T-helper 2 cell treated with Interferon-gamma antibody and Interleukin-4, amounts not matched to agents 5 μg/mL and 100 μg/mL, for 36 hours (primary cell): ENCODE data around the gene MED12L.
A peak's percentile ranks its signal among the peaks of the same experiment; 100 is the strongest.
"Not testable (repeated sequence)": the region's sequence is repeated elsewhere in the genome, so short reads cannot be mapped to it uniquely, and the experiment has no call there.

Experiments used
- DNase-seq: peaks from one replicate; pipeline ENCODE4 v3.0.0; 2021; ENCODE audit warnings: low spot score
- H3K27ac Mint-ChIP-seq: one replicate; pipeline ENCODE4 v1.8.0; 2021; ENCODE audit warnings: mild to moderate bottlenecking, mixed read lengths
- H3K27me3 Mint-ChIP-seq: one replicate; pipeline ENCODE4 v1.8.0; 2021; ENCODE audit warnings: low read depth, mixed read lengths
- H3K36me3 Mint-ChIP-seq: one replicate; pipeline ENCODE4 v1.8.0; 2021; ENCODE audit warnings: low read depth, mixed read lengths
- H3K4me1 Mint-ChIP-seq: one replicate; pipeline ENCODE4 v1.8.0; 2021; ENCODE audit warnings: low read depth, mixed read lengths
- H3K4me3 Mint-ChIP-seq: one replicate; pipeline ENCODE4 v1.8.0; 2022; ENCODE audit warnings: mild to moderate bottlenecking, moderate library complexity, mixed read lengths
- H3K9me3 Mint-ChIP-seq: one replicate; pipeline ENCODE4 v1.8.0; 2021; ENCODE audit warnings: mixed read lengths

MED12L gene

DNA sequence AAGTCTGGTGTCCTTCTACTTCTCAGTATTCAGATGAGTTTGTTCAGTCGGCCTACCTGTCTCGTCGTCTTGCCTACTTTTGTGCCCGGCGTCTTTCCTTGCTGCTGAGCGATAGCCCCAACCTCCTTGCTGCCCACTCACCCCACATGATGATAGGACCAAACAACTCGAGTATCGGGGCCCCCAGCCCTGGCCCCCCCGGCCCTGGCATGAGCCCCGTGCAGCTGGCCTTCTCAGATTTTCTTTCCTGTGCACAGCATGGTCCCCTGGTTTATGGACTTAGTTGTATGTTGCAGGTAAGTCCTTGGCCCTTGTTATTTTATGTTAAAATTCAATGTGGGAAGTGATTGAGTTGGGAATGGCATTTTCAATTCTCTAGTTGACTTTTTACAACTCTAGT lies 74.3 kb downstream of the MED12L start:
- no peak overlapping the region for H3K27ac Mint-ChIP-seq

DNA sequence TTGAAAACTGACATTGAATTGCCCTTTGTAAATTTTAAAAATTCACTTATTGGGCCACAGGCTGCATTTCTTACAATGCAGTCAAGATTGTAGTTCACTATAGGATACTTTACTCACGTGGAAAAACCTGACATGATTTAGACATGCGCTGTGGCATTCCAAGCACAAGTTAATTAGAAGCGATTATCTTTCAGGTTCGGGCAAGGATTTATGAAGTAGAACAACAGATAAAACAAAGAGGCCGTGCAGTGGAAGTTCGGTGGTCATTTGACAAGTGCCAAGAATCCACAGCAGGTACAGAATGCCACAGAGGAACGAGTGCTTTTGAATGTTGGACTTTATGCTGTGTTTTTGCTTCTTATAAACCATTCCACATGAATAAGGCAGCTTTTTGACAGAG lies 79.8 kb downstream of the MED12L start:
- no peak overlapping the region for H3K4me3 Mint-ChIP-seq
- H3K9me3 Mint-ChIP-seq, result no peaks in the 10 kb centered on the region
- no peak overlapping the region for H3K27ac Mint-ChIP-seq
- H3K4me1 Mint-ChIP-seq, result peaks cover 14% of the 10 kb centered on the region
- no peaks in the 10 kb centered on the region for H3K27me3 Mint-ChIP-seq
- no peaks in the 10 kb centered on the region for H3K36me3 Mint-ChIP-seq
- DNase-seq, result no peak

More for the DNA sequence above, 74.3 kb downstream of the MED12L start:
- H3K4me1 Mint-ChIP-seq, result peaks cover 3% of the 10 kb centered on the region
- DNase-seq, result no peak
- no peak overlapping the region for H3K4me3 Mint-ChIP-seq
- H3K36me3 Mint-ChIP-seq, result no peaks in the 10 kb centered on the region
- no peaks in the 10 kb centered on the region for H3K27me3 Mint-ChIP-seq
- no peaks in the 10 kb centered on the region for H3K9me3 Mint-ChIP-seq

DNA sequence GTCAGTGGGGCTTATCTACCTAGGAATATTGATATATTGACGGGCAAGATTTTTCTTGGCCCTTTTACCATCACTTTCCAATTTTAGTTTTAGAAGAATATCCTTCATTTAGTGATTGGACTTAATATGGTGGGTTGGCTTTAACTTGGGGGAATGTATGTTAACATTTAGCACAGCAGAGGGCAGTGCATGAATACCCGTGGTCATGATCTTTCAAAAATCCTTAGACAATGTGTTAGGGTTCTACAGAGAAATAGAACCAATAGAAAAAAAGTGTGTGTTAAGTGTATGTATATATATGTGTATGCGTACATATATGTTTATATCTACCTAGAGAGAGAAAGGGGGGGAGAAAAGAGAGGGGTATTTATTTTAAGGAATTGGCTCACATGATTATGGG lies 80.7 kb downstream of the MED12L start:
- no peak overlapping the region for H3K4me3 Mint-ChIP-seq
- DNase-seq, result no peak
- no peaks in the 10 kb centered on the region for H3K27me3 Mint-ChIP-seq
- H3K9me3 Mint-ChIP-seq, result no peaks in the 10 kb centered on the region
- H3K27ac Mint-ChIP-seq, result no peak overlapping the region
- no peaks in the 10 kb centered on the region for H3K36me3 Mint-ChIP-seq
- peaks cover 23% of the 10 kb centered on the region for H3K4me1 Mint-ChIP-seq

DNA sequence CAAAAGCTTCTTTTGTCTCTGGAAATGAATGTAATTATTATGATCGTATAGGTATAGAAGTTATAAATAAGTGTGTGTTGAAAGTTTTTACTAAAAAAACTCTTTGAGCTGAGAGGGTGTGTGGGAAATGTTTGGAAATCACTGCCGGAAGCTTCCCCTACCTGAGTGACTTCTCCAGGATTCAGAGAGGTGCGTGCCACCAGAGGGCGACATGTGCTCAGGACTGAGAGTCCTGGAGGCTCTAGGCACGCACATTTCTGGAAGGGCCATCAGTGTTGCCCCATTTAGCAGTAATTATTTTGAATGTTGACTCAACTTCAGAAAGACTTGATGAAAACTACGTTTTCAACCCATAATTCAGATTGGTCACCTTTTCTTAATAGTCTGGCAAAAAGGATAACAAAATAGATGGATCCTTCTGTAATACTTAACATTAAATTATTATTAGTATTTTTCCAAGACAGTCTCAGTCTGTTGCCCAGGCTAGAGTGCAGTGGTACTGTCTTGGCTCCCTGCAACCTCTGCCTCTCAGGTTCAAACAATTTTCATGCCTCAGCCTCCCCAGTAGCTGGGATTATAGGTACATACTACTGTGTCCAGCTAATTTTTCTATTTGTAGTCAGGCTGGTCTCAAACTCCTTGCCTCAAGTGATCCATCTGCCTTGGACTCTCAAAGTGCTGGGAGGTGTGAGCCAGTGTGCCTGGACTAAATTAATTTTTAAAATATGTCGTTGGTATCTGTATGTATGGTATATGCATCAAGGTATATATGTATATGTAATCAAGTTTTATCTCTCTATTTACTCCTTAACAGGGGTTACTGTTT lies 83.0 kb downstream of the MED12L start:
- Mint-ChIP-seq H3K9me3 (no peaks in the 10 kb centered on the region), H3K36me3 (no peaks in the 10 kb centered on the region), H3K27ac (no peak overlapping the region), H3K4me3 (no peak overlapping the region), H3K4me1 (peaks cover 43% of the 10 kb centered on the region), H3K27me3 (no peaks in the 10 kb centered on the region)
- peak; percentile 63 for DNase-seq

DNA sequence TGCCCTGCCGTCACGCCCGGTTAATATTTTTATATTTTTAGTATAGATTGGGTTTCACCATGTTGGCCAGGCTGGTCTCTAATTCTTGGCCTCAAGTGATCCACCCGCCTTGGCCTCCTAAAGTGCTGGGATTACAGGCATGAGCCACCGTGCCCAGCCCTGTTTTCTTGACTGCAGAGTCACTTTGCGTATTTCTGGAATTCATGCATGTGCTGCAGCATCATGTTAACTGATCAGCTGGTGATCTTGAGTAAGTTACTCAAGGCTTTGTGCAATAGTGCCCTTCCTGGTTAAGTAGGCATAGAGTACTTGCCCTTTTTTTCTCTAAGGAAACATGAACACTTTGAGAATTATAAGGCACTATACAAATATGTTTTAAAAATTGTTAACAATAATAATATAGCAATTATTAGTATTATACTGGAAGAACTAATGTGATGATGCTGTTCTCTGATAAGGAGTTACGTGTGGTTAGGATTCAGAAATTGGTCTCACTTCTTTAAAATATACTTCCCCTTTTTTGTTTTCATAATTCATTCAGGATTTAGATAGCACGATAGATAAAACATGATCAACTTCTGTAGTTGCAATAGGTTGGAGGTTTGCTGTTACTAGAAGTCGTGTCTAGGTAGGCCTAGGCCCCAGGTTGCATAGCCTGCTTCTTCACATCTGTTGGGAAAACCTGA lies 83.9 kb downstream of the MED12L start:
- peaks cover 51% of the 10 kb centered on the region for H3K4me1 Mint-ChIP-seq
- H3K27ac Mint-ChIP-seq, result peak overlapping the region; percentile 83
- no peak for DNase-seq
- peak overlapping the region; percentile 40 for H3K4me3 Mint-ChIP-seq
- no peaks in the 10 kb centered on the region for H3K36me3 Mint-ChIP-seq
- H3K9me3 Mint-ChIP-seq, result no peaks in the 10 kb centered on the region
- H3K27me3 Mint-ChIP-seq, result no peaks in the 10 kb centered on the region

DNA sequence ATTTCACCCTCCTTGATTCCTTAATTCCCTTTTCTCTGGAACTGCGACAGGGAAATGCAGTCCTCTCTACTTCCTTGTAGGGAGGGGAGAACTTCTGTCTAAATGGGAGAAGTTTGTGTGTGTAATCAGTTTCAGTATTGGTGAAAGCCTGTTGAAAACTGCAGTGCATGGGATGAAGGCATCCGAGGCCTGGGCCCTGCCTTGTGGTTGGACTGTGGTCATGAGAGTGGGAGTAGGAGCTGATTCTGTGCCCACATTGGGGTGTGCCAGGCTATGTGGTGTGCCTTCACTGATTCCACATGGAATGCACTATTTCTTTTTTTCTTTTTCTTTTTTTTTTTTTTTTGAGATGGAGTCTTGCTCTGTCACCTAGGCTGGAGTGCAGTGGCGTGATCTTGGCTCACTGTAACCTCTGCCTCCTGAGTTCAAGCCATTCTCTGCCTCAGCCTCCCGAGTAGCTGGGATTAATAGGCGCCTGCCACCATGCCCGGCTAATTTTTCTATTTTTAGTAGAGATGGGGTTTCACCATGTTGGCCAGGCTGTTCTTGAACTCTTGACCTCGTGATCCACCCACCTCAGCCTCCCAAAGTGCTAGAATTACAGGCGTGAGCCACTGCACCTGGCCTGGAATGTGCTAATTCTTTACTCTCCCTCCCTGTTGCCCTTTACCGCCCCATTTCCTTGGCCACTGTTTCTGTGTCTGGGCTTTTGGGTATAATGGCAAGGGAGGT lies 84.7 kb downstream of the MED12L start:
- DNase-seq, result peak; percentile 64
- peak overlapping the region; percentile 83 for H3K27ac Mint-ChIP-seq
- H3K36me3 Mint-ChIP-seq, H3K27me3 Mint-ChIP-seq, H3K9me3 Mint-ChIP-seq: not testable (repeated sequence)
- peak overlapping the region; percentile 69 for H3K4me3 Mint-ChIP-seq
- peaks cover 52% of the 10 kb centered on the region for H3K4me1 Mint-ChIP-seq

DNA sequence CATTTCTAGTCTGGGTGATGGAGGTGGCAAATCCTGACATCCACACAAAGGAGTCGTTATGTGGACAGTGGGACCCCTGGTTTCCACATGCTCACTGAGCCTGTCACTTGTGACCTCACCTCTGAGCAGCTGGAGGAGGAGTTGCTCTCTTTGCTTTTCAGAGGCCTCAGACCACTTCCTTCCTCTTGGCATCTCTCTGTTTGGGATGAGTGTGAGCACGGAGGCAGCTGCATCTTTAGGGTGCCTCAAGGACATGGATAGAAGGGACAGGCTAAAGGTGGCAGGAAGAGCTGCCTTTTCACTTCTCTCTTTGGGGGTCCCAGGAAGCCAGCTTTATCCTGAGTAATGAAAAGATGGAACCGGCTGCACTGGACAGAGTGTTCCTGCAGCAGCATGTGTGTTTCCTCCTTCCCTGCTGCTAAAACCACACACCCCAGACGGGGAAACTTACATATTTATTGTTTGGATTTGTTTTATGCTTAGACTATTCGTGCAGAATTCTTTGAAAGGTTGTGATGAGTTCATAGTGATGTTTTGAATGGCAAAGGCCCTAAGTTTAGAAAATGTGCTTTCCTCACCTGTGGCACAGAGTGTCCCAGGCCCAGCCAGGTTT lies 85.8 kb downstream of the MED12L start:
- Mint-ChIP-seq H3K27ac (peak overlapping the region; percentile 83), H3K4me1 (peaks cover 51% of the 10 kb centered on the region), H3K36me3 (no peaks in the 10 kb centered on the region), H3K27me3 (no peaks in the 10 kb centered on the region), H3K4me3 (peak overlapping the region; percentile 69), H3K9me3 (no peaks in the 10 kb centered on the region)
- DNase-seq, result peak; percentile 53

DNA sequence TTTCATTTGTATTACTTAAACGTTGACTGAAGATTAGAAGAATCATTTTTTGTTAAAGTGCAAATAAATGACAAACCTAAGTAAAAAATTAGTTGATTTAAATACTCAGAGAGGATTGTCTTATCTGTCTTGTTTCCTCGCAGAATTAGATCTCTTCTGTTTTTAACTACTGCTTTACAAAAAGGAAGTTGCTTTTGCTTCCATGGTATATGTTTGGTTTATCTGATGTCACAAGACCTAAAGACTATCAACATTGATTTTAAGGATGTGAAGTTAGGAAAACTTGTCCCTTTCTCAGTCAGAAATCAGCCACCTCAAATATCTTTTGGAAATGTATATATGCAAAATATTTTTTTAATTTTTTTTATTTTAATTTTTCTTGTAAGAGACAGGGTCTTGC lies 88.9 kb downstream of the MED12L start:
- no peaks in the 10 kb centered on the region for H3K36me3 Mint-ChIP-seq
- peaks cover 44% of the 10 kb centered on the region for H3K4me1 Mint-ChIP-seq
- DNase-seq, result no peak
- no peak overlapping the region for H3K4me3 Mint-ChIP-seq
- H3K9me3 Mint-ChIP-seq, result no peaks in the 10 kb centered on the region
- H3K27ac Mint-ChIP-seq, result no peak overlapping the region
- H3K27me3 Mint-ChIP-seq, result no peaks in the 10 kb centered on the region

DNA sequence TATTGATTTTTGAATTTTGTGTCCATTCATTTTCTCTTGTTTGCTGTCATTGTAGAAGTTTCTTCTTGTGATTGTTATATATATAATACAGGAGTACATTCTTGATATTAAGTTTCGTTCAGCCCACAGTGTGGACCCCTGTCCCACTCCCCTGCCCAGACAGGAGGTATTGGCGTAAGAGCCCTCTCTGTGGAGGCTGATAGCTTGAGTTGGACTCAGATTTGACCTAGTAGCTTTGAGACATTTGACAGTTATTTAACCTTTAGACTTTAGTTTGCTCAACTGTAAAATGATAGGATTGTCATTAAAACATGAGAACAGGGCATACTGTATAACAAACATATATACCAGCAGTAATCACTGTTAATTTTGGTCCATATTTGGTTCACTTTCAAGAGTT lies 90.5 kb downstream of the MED12L start:
- H3K27me3 Mint-ChIP-seq, result no peaks in the 10 kb centered on the region
- no peaks in the 10 kb centered on the region for H3K36me3 Mint-ChIP-seq
- no peaks in the 10 kb centered on the region for H3K9me3 Mint-ChIP-seq
- peaks cover 35% of the 10 kb centered on the region for H3K4me1 Mint-ChIP-seq
- H3K27ac Mint-ChIP-seq, result no peak overlapping the region
- H3K4me3 Mint-ChIP-seq, result no peak overlapping the region
- no peak for DNase-seq

DNA sequence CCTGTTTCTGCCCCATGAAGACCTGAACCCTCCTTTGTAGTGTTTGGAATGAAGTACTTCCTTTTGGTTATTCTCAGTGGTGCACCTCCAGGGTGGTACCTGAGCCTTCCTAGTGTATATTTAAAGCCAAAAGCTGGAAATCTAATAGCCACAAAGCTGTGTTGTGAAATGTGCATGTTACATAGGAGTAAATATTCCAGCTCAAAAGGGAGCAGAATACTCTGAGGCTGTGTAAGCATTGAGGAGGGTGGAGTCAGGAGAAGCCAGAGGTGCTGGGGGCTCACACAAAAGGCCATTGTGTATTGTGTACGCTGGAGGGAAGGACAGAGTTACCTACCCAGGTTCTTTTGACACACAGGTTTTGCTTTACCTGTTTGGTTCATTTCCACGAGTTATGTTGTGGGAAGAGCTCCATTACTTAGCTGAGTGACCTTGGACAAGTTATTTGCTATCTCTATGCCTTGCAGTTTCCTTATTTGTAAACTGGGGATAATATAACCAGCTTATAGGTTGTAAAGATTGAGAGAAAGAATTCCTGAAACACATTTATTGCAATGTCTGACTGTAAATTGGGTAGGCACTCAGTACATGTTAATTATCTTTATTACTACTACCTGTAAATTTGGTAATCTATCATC lies 92.9 kb downstream of the MED12L start:
- H3K4me3 Mint-ChIP-seq, result no peak overlapping the region
- DNase-seq, result no peak
- H3K36me3 Mint-ChIP-seq, result no peaks in the 10 kb centered on the region
- peaks cover 25% of the 10 kb centered on the region for H3K4me1 Mint-ChIP-seq
- no peaks in the 10 kb centered on the region for H3K9me3 Mint-ChIP-seq
- H3K27ac Mint-ChIP-seq, result no peak overlapping the region
- no peaks in the 10 kb centered on the region for H3K27me3 Mint-ChIP-seq

DNA sequence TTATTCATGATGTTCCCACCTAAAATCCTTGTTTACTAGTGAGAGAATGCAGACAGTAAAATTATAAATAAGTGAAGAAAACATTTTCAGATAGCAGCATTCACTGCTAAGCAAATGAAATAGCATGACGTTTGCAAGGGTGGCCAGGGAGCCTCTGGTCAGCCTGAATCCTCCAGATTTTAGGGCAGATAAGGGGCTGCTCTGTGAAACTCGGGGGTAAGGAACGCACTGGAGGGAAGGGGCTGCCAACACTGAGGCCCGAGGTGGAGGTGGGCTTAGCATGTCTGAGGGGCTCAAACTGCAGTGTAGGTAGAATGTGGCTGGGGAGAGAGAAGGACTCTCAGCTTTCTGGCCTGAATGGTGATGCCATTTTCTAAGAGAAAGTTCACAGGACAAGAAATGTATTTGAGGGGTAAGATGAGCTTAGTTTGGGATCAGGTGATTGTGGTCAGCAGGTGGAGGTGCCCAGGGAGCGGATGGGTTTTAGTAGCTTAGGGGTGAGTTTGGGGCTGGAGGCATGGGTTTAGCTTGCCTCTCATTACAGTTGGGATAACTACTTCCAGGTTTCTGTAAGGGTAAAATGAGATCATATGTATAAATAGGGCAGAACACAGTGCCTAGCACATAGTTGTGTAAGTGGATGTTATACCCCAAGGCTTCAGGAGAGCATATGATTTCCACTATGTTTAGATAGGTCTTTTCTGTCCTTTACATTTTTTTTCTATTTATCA lies 97.0 kb downstream of the MED12L start:
- peaks cover 41% of the 10 kb centered on the region for H3K4me1 Mint-ChIP-seq
- H3K4me3 Mint-ChIP-seq, result peak overlapping the region; percentile 6
- H3K9me3 Mint-ChIP-seq, result no peaks in the 10 kb centered on the region
- H3K36me3 Mint-ChIP-seq, result no peaks in the 10 kb centered on the region
- peak overlapping the region; percentile 16 for H3K27ac Mint-ChIP-seq
- H3K27me3 Mint-ChIP-seq, result no peaks in the 10 kb centered on the region
- no peak for DNase-seq

DNA sequence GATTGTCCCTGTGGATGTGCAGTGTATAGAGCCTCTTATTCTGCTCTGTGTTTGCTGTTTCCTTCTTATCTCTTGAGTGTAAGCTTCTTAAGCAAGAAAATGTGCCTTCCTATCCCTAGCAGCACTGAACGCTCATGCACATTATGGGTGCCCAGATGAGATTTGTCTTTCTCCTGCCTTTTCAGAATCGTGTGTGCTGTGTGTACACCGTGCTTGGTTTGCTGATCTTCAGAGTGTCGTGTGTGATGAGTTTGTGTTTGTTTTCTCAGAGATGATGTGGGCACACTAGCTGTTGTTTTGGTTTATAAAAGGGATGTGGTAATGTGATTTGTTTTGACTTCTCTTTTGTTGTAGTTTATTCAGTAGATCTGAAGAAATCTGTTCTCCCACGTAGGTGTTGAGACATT lies 97.8 kb downstream of the MED12L start:
- H3K27me3 Mint-ChIP-seq, result no peaks in the 10 kb centered on the region
- H3K9me3 Mint-ChIP-seq, result no peaks in the 10 kb centered on the region
- DNase-seq, result no peak
- peak overlapping the region; percentile 79 for H3K27ac Mint-ChIP-seq
- H3K36me3 Mint-ChIP-seq, result no peaks in the 10 kb centered on the region
- peak overlapping the region; percentile 72 for H3K4me3 Mint-ChIP-seq
- H3K4me1 Mint-ChIP-seq, result peaks cover 41% of the 10 kb centered on the region

DNA sequence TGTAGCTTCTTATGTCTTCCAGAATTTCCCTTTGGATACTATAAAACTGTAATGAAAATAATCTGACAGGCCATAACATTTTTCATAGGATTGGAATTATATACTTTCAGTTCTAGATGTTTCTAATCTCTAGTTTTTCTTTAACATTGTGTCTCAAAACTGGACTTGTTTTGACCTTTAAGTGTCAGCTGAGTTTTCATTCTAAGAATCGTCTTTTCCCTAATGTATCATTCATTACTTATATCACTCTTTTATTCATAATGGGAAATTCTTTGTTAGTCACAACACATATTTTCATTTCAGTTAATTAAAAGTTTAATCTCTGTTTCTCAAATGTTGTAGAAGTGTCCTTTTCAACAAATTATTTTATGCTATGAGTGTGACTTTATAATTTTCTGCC lies 105.6 kb downstream of the MED12L start:
- Mint-ChIP-seq H3K27ac (no peak overlapping the region), H3K27me3 (no peaks in the 10 kb centered on the region), H3K4me3 (no peak overlapping the region)

More for the DNA sequence above, 105.6 kb downstream of the MED12L start:
- Mint-ChIP-seq H3K36me3 (peaks cover 45% of the 10 kb centered on the region), H3K4me1 (peaks cover 34% of the 10 kb centered on the region), H3K9me3 (peaks cover 15% of the 10 kb centered on the region)
- no peak for DNase-seq
